Stomach (tissue), 9 donors: ENCODE measurements around the gene SH3BGRL3. TPM values are rescaled to one million over a fixed set of nuclear protein-coding genes. Genes with fewer than 3 reads are reported as not detected.
A peak's percentile ranks its signal among the peaks of the same experiment; 100 is the strongest.

Experiments
- DNase-seq, 2 donors: peaks; one replicate each; pipeline versions ENCODE4 v3.0.0 to v3.0.0-alpha.2; 2013 to 2019
- H3K27ac ChIP-seq, 5 donors: fragments of 200-600 bp in 4 of 5; sonication (generic) in 4 of 5; one replicate each; pipeline ENCODE4 v1.5.1; 2013 to 2019; ENCODE audit warnings: mild to moderate bottlenecking in 1 of 5, moderate library complexity in 1 of 5
- H3K27me3 ChIP-seq, 3 donors: fragments of 200-600 bp; sonication (generic); one replicate each; pipeline ENCODE4 v1.5.1; 2017 to 2019; ENCODE audit warnings: mixed run types in 1 of 3
- H3K36me3 ChIP-seq, 4 donors: fragments of 200-600 bp; sonication (generic); 1 replicate in 3 of 4; 2 replicates in 1 of 4; pipeline ENCODE4 v1.5.1; 2016 to 2019
- H3K4me1 ChIP-seq, 4 donors: fragments of 200-600 bp; sonication (generic); one replicate each; pipeline ENCODE4 v1.5.1; 2016 to 2019
- H3K4me3 ChIP-seq, 4 donors: fragments of 200-600 bp; sonication (generic) in 3 of 4; one replicate each; pipeline ENCODE4 v1.5.1; 2016 to 2019; ENCODE audit warnings: mild to moderate bottlenecking in 1 of 4
- H3K9me3 ChIP-seq, 4 donors: fragments of 200-600 bp; sonication (generic); one replicate each; pipeline ENCODE4 v1.5.1; 2016 to 2019
- CTCF ChIP-seq, 7 experiments: fragments of 450-650 bp in 4 of 7; fragments of 200-600 bp in 3 of 7; sonication (generic) in 3 of 7; IDR thresholded peaks; one replicate each; pipeline ENCODE4 v1.5.1; 2016 to 2019; ENCODE audit warnings: antibody characterized with exemption in 7 of 7, control low read depth in 2 of 7, mild to moderate bottlenecking in 1 of 7
- EP300 ChIP-seq: sonication (generic); formaldehyde crosslinking; IDR thresholded peaks from one replicate; pipeline ENCODE4 v1.6.1; 2017; ENCODE audit warnings: antibody characterized with exemption
- POLR2A ChIP-seq, 4 donors: fragments of 450-650 bp; IDR thresholded peaks; one replicate each; pipeline ENCODE4 v1.6.1; 2016; ENCODE audit warnings: antibody characterized with exemption in 4 of 4, control low read depth in 2 of 4, mild to moderate bottlenecking in 1 of 4, moderate library complexity in 1 of 4
- POLR2AphosphoS5 ChIP-seq, 3 donors: sonication (generic); formaldehyde crosslinking; IDR thresholded peaks; one replicate each; pipeline ENCODE4 v1.6.1; 2016; ENCODE audit warnings: antibody characterized with exemption in 3 of 3
- WGBS, 5 donors: extraction: QIAGEN DNeasy Blood & Tissue Kit in 3 of 5; methylation state at CpG; one replicate each; pipeline versions ENCODE4 v1.1.5 to v1.1.7; 2013 to 2018; 5-methylcytosine and 5-hydroxymethylcytosine counted together
- intact Hi-C: fragments of 100-400 bp; cut with DNase I; formaldehyde crosslinking; loops from one replicate; pipeline ENCODE4 v1.15.1; 2023; ENCODE audit warnings: low total_unique reads
- polyA plus RNA-seq, 3 donors: library from polyadenylated mRNA; stranded (reverse); fragments of 200-250 nt; gene quantifications; one replicate each; pipeline ENCODE4 v1.2.3, GENCODE V29; 2013
- total RNA-seq, 5 donors: library from RNA; depleted of rRNA; stranded (reverse); fragments of >200 nt; gene quantifications; one replicate each; pipeline versions ENCODE4 v1.1.0 to v1.2.3, GENCODE V29; 2014 to 2016
- donor health status: healthy with polysubstance abuse.
- donor health status: Bipolar disorder and iron deficiency.
- donor health status: healthy.

The SH3BGRL3 gene
- total and polyA plus RNA-seq, 8 donors, result 7.2 to 267 (median 79.3) TPM

DNA sequence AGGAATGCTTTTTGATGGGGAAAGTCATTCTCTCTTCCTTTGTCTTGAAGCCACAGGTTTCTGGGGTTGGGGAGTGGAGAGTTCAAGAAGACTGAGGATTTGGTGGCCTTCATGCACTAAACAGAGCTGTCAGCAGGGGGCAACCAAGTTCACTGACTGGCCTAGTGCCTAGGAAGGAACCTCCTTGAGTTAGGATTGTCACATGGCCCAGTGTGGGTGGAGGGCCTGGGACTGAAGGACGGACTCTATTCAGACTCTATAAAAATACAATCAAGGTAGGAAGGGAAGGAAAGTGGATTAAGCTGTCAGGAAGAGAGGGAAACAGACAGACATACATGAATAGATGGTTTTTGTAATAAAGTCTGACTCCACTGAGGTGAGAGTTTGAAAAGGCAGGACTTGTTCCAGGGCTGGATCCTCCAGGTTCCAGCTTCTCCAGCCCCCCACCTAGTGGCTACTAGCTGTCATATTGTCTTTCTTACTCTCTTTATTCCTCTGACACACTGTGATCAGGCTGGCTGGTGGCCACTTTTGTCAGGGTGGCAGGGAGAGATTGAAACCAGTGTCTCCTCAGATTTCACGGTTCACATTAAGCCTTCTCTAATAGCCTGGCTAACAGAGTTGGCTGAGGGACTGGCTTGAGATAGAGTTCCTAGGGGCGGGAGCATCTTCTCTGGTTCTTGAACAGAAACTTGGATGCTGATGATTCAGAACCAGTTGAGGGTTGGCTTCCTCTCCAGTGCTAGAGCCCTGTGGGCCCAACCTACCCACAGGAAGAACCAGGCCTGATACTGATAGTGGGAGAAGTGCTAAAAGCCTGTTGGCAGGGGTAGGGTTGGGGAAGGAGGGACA is 4.1 kb upstream of the SH3BGRL3 start:
- DNase-seq, result peak; percentile 87 to 93
- H3K27ac ChIP-seq, result peak overlapping the region; percentile 69 to 100 (median 97)
- intact Hi-C loops, result no loop called here
- H3K4me3 ChIP-seq, result no peak overlapping the region
- H3K36me3 ChIP-seq, result peaks cover 0 to 26% (median 20%) of the 10 kb centered on the region in 4 donors
- 16 to 29% (median 22%) methylated on average over 3 of the region's 3 CpGs for WGBS, 5 donors
- H3K9me3 ChIP-seq, result no peaks in the 10 kb centered on the region
- TF ChIP-seq POLR2AphosphoS5 (IDR thresholded peaks at IDR 0.05) (peak in 2 of 3 donors; percentile 66 to 88), CTCF (IDR thresholded peaks at IDR 0.05) (peak in 5 of 7 experiments; percentile 81 to 96 (median 82)), EP300 (no peak), POLR2A (IDR thresholded peaks at IDR 0.05) (no peak)
- H3K4me1 ChIP-seq, result peaks cover 47 to 54% (median 51%) of the 10 kb centered on the region in 4 donors
- no peaks in the 10 kb centered on the region for H3K27me3 ChIP-seq

DNA sequence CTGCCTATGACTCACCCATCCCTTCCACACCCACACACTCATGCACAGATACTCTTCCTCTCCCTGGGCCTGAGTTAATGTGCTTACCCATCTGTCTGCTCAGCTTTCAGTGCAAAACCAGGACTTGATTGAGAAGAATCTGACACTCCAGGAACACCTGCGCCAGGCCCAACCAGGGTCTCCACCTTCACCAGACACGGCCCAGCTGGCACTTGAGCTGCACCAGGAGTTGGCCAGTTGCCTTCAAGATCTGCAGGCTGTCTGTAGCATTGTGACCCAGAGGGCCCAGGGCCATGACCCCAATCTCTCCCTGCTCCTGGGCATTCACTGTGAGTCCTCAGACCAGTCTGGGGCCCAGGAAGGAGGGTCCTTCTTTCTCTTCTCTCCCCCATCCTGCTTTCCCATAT is 3.5 kb upstream of the SH3BGRL3 start:
- Histone ChIP-seq H3K9me3 (no peaks in the 10 kb centered on the region), H3K36me3 (peaks cover 0 to 21% (median 17%) of the 10 kb centered on the region in 4 donors), H3K4me3 (no peak overlapping the region), H3K27me3 (no peaks in the 10 kb centered on the region), H3K4me1 (peaks cover 53 to 60% (median 57%) of the 10 kb centered on the region in 4 donors), H3K27ac (peak overlapping the region; percentile 69 to 100 (median 97))
- 47 to 57% (median 55%) methylated on average over 2 of the region's 2 CpGs for WGBS, 5 donors
- intact Hi-C loops, result no loop called here
- no peak for DNase-seq
- no peak for TF ChIP-seq POLR2AphosphoS5 (IDR thresholded peaks at IDR 0.05)

DNA sequence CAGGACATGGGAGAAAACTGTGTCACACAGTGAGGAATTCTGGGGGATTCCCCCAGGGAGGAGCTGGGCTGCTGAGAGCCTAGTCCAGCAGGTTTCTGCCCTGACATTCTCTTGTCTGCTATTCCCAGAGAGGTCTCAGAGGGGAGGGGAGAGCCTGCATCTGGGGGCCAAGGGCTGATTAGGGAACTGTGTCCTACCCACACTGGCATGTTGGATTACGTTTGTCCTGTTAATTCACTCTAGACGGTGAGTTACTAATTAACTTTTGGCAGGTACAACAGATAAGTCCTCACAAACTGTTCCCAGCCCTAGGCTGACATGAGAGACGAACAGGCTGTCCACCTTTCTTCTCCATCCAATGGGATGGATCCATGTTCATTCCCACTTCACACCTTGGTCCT is 2.6 kb upstream of the SH3BGRL3 start:
- intact Hi-C loops, result no loop called here
- Histone ChIP-seq H3K9me3 (no peaks in the 10 kb centered on the region), H3K27ac (peak overlapping the region; percentile 93 to 100 (median 98)), H3K36me3 (peaks cover 0 to 21% (median 15%) of the 10 kb centered on the region in 4 donors), H3K4me3 (no peak overlapping the region), H3K27me3 (no peaks in the 10 kb centered on the region), H3K4me1 (peaks cover 57 to 69% (median 65%) of the 10 kb centered on the region in 4 donors)
- WGBS, 5 donors, result 33 to 65% (median 47%) methylated on average over 3 of the region's 3 CpGs
- TF ChIP-seq POLR2AphosphoS5 (IDR thresholded peaks at IDR 0.05) (peak in 2 of 3 donors; percentile 42 to 48), POLR2A (IDR thresholded peaks at IDR 0.05) (no peak)
- peak; percentile 31 to 78 for DNase-seq

DNA sequence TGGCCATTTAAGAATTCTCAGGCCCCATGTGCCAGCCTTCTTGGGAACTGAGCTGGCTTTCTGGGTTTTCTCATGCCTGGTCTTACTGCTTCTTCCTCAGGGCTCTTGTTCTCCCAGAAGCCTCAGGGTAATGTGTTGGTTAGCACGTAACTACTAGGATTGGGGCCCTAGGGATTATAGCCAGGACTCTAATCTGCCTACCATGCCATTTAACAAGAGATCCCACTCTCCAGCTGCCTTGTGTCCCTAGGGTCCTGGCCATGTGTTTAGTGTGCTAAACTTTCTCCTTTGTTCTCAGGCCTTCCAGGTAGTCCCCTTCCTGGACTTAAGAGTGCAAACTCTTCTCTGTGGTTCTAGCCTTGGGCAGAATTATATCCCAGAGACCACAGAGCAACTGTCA is 2.2 kb upstream of the SH3BGRL3 start:
- Histone ChIP-seq H3K4me3 (no peak overlapping the region), H3K27ac (peak overlapping the region; percentile 93 to 100 (median 98)), H3K4me1 (peaks cover 61 to 73% (median 70%) of the 10 kb centered on the region in 4 donors), H3K36me3 (peaks cover 0 to 25% (median 16%) of the 10 kb centered on the region in 4 donors), H3K9me3 (no peaks in the 10 kb centered on the region), H3K27me3 (no peaks in the 10 kb centered on the region)
- no peak for DNase-seq
- WGBS, 5 donors, result 35 to 67% (median 57%) methylated on average over 1 of the region's 1 CpG
- TF ChIP-seq POLR2AphosphoS5 (IDR thresholded peaks at IDR 0.05) (no peak), CTCF (IDR thresholded peaks at IDR 0.05) (no peak), EP300 (no peak), POLR2A (IDR thresholded peaks at IDR 0.05) (no peak)
- intact Hi-C loops, result no loop called here

GRCh38 chr1:26278303-26278702 is 1.6 kb upstream of the SH3BGRL3 start:
- peak; percentile 68 to 78 for DNase-seq
- H3K4me3 ChIP-seq, result no peak overlapping the region
- WGBS, 5 donors, result 18 to 42% (median 34%) methylated on average over 4 of the region's 4 CpGs
- H3K27me3 ChIP-seq, result no peaks in the 10 kb centered on the region
- peaks cover 0 to 22% (median 14%) of the 10 kb centered on the region in 4 donors for H3K36me3 ChIP-seq
- peak overlapping the region; percentile 93 to 100 (median 98) for H3K27ac ChIP-seq
- intact Hi-C loops, result no loop called here
- peaks cover 61 to 75% (median 72%) of the 10 kb centered on the region in 4 donors for H3K4me1 ChIP-seq
- no peak for TF ChIP-seq EP300
- no peak for TF ChIP-seq POLR2A (IDR thresholded peaks at IDR 0.05)
- TF ChIP-seq POLR2AphosphoS5 (IDR thresholded peaks at IDR 0.05), result no peak
- no peak for TF ChIP-seq CTCF (IDR thresholded peaks at IDR 0.05)
- H3K9me3 ChIP-seq, result no peaks in the 10 kb centered on the region
